Posterior vena cava (tissue), 2 donors: ENCODE data around the gene ADGRD1. TPM values are rescaled to one million over a fixed set of nuclear protein-coding genes. Genes with fewer than 3 reads are reported as not detected.

Experiments
- DNase-seq: peaks from one replicate; pipeline ENCODE4 v3.0.0-alpha.2; 2020; ENCODE audit warnings: low spot score
- intact Hi-C, 2 donors: fragments of 100-400 bp; cut with DNase I; formaldehyde crosslinking; loops; one replicate each; pipeline versions ENCODE4 v1.14.1 to v1.14.2; 2022 to 2023
- total RNA-seq, 2 donors: library from RNA; stranded (reverse); fragmentation: NEBNext Ultra II Directional; extraction: Animal tissue kit (Norgen Biotek cat#: 25700); gene quantifications; one replicate each; pipeline ENCODE4 v1.2.1, GENCODE V29; 2021
- donor health status: DM: yes; HTN: yes; CAD: no.
- donor health status: DM: yes; HTN: yes; CAD: no.

Gene ADGRD1
- total RNA-seq, 2 donors from 2014 or later: 178 to 238 TPM

GRCh38 chr12:130958557-130959140 is 4.9 kb downstream of the ADGRD1 start:
- intact Hi-C loops: loop anchor here in 1 of 2 donors (5.0 kb wide), 1 partner anchor 36 kb away; no protein-coding TSS in a partner anchor
- no peak for DNase-seq

DNA sequence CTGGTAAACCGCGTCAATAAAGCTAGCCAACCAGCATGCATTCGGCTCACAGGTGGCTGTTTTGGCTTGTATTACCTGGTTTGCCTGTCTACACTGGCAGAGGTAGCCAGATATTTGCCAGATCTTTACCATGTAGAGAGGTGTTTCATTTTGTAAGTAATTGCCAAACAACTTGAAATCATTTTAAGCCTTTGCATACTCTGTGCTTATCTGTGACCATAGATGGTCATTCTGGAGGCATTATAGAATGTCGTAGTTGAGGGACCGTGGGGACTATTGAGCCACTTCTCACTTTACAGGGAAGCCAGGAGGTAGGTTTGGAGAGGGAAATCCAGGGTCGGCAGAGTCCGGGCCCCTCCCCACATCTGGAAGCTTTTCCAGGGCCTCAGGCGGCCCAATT is 5.9 kb downstream of the ADGRD1 start:
- intact Hi-C loops: loop anchor here in 1 of 2 donors (5.0 kb wide), 1 partner anchor 37 kb away; no protein-coding TSS in a partner anchor
- no peak for DNase-seq

DNA sequence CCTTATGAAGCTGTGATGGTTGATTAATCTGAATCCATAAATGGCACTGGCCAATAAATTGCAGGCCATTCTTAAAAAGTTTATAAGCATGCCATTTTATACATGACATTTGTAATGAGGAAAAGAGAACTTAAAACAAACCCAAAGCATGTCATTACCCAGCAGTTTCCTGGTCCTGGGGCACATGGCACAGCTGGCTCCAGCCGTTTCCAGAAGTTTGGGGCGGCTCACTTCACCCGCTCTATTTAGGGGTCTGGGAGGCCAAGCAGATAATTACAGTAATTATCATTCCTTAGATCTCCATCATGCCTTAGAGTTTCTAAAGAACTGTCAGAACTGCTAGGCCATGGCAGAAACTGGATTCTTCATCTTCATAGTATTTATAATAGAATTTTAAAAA is 6.4 kb downstream of the ADGRD1 start:
- no peak for DNase-seq
- intact Hi-C loops: no loop called here

DNA sequence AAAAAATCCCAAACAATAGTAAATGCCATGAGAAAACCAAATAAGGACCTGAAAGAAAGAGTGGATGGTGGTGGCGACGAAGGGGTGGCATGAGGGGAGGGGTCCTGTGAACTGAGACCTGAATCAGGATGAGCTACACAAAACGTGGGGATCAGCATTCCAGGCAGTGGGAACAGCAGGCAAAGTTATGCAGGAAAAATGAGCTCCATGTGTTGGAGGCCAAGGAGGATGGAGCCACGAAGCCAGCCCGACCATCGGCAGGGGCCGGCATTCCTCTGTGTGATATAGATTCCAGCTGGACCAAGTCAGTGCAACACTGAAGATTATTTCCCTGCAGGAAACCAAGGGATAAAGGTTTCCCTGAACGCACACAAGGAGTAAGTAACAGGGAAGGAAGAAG is 7.1 kb downstream of the ADGRD1 start:
- no peak for DNase-seq
- intact Hi-C loops: no loop called here

- DNase-seq: no peak
- intact Hi-C loops: no loop called here
These were observed 8.3 kb downstream of the ADGRD1 start for GRCh38 chr12:130961921-130962451.

- DNase-seq: no peak
- intact Hi-C loops: no loop called here
These were observed 11.5 kb downstream of the ADGRD1 start for GRCh38 chr12:130965214-130965613.

DNA sequence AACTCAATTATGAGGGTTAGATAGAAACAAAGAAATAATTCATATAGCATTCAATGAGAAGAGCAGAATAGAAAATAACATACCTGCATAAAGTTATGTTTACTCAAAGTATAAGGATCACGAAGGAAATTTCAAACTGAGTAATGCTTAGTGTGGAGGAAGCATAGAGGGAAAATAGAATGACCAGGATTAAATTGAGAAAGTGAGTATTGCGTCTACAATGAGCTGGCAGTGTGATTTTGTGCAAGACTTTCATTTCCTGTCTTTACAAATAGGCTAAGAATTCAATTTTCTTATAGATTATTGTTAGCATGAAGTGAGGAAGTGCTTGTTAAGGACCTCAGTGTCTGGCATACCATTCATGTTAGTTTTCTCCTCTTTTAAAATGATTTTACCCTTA is 12.0 kb downstream of the ADGRD1 start:
- intact Hi-C loops: no loop called here
- DNase-seq: no peak

DNA sequence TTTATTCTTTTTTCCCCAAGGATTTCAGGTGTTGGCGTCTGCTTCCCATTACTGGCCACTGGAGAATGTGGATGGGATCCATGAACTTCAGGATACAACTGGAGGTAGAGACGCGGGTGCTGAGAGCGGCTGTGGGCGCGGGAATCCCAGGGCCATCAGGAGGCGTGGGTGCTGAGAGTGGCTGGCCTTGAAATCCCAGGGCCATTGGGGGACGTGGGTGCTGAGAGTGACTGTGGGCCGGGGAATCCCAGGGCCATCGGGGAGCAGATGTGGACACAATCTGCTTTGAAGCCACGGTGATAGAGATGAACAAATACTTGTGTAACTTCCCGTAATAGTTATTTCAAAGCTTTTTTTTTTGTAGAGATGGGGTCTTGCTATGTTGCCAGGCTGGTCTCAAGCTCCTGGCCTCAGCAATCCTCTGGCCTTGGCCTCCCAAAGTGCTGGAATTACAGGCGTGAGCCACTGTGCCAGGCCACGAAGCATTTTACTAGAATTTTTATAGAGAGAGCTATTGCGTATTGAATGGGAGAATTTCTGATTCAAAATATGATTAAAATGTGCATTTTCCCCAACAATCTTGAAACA is 12.8 kb downstream of the ADGRD1 start:
- intact Hi-C loops: no loop called here

GRCh38 chr12:130967636-130968035 is 13.9 kb downstream of the ADGRD1 start:
- no peak for DNase-seq
- intact Hi-C loops: no loop called here

More for the DNA sequence above, 12.8 kb downstream of the ADGRD1 start:
- DNase-seq: no peak

- DNase-seq: no peak
- intact Hi-C loops: no loop called here
These were observed 14.9 kb downstream of the ADGRD1 start for GRCh38 chr12:130968611-130969010.

GRCh38 chr12:130969223-130969622 is 15.5 kb downstream of the ADGRD1 start:
- intact Hi-C loops: no loop called here
- DNase-seq: no peak

- intact Hi-C loops: no loop called here
- no peak for DNase-seq
These were observed 16.6 kb downstream of the ADGRD1 start for GRCh38 chr12:130970165-130970907.

GRCh38 chr12:130970908-130971233 is 17.2 kb downstream of the ADGRD1 start:
- no peak for DNase-seq
- intact Hi-C loops: no loop called here

GRCh38 chr12:130971925-130972585 is 18.3 kb downstream of the ADGRD1 start:
- no peak for DNase-seq

GRCh38 chr12:130972586-130972950 is 18.9 kb downstream of the ADGRD1 start:
- intact Hi-C loops: no loop called here
- DNase-seq: no peak

More at GRCh38 chr12:130971925-130972585, 18.3 kb downstream of the ADGRD1 start:
- intact Hi-C loops: no loop called here

DNA sequence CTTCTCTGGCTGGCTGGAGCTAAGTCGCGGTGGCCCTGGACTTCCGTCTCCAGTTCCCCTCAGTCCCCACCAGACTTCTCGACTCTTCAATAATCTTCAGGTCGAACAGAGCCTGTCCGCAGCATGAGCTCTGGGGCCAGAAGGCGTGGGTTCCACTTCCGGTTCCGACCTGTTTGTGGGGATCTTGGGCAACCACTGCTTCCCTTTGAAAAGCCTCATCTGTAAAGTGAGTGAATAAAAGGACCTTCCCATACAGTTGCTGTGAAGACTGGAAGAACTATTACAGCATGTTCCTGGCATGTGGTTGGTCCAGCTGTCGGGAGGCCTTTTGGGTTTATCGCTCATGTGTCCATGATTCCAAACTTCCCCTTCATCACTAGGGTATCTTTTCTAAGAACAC is 19.4 kb downstream of the ADGRD1 start:
- intact Hi-C loops: no loop called here
- DNase-seq: no peak

DNA sequence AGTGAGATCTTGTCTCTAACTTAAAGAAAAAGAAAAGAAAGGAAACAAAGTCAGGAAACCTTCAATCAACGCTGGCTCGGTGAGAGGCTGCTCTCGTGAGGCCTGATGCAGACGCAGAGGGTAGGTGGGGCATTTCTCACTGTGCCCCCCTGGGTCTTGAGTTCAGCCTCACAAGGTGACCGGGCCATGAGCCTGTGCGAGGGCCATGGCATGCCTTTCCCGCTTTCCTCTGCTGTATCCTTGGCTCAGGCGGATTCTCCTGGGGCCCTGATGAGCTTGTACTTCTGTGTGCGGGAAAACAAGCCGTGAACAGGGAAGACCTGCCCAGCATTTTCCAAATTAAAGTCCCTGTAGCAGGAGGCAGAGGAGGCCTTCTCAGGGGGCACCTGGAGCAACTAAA is 20.2 kb downstream of the ADGRD1 start:
- no peak for DNase-seq
- intact Hi-C loops: no loop called here

GRCh38 chr12:130975116-130975515 is 21.4 kb downstream of the ADGRD1 start:
- intact Hi-C loops: no loop called here
- no peak for DNase-seq

- intact Hi-C loops: no loop called here
- no peak for DNase-seq
These were observed 22.5 kb downstream of the ADGRD1 start for GRCh38 chr12:130976171-130976720.
